DMS79 treated with DMSO at 0.1 percent for 48 hours (cell line): Measurements from ENCODE around the gene TMEM190.

ENCODE experiments used
- DNase-seq: peaks from one replicate; lab custom pipeline; 2025; lab: John Stamatoyannopoulos, UW

Gene TMEM190

GRCh38 chr19:55352040-55352439 lies 24.6 kb upstream of the TMEM190 start:
- DNase-seq: no peak

- DNase-seq: no peak
Observed at GRCh38 chr19:55352549-55353145, 24.0 kb upstream of the TMEM190 start.

- no peak for DNase-seq
Observed at GRCh38 chr19:55353356-55353802, 23.2 kb upstream of the TMEM190 start.

GRCh38 chr19:55353803-55354697 lies 22.6 kb upstream of the TMEM190 start:
- no peak for DNase-seq

- no peak for DNase-seq
Observed at GRCh38 chr19:55354698-55355212, 21.9 kb upstream of the TMEM190 start, which contains the start of gene COX6B2. Gene COX6B2 (minus strand): TSS chr19:55354719. CDS start chr19:55354521, 198 bp downstream.

GRCh38 chr19:55355213-55355821 lies 21.3 kb upstream of the TMEM190 start:
- no peak for DNase-seq

GRCh38 chr19:55358493-55358892 lies 18.1 kb upstream of the TMEM190 start:
- DNase-seq: no peak

GRCh38 chr19:55358943-55359908 lies 17.4 kb upstream of the TMEM190 start:
- no peak for DNase-seq

GRCh38 chr19:55360902-55361301 lies 15.7 kb upstream of the TMEM190 start:
- no peak for DNase-seq

GRCh38 chr19:55362174-55362989 lies 14.2 kb upstream of the TMEM190 start:
- no peak for DNase-seq

GRCh38 chr19:55362990-55363716 lies 13.5 kb upstream of the TMEM190 start, which contains the start of gene GARIN5B:
Gene GARIN5B (minus strand): TSS chr19:55363260. CDS start chr19:55363066, 194 bp downstream.
- no peak for DNase-seq

- DNase-seq: no peak
Observed at GRCh38 chr19:55365245-55365644, 11.4 kb upstream of the TMEM190 start.

- DNase-seq: no peak
Observed at GRCh38 chr19:55365964-55366363, 10.7 kb upstream of the TMEM190 start.

GRCh38 chr19:55366790-55367189 lies 9.8 kb upstream of the TMEM190 start:
- DNase-seq: no peak

- DNase-seq: no peak
Observed at GRCh38 chr19:55368106-55368505, 8.5 kb upstream of the TMEM190 start.

- no peak for DNase-seq
Observed at GRCh38 chr19:55368701-55369563, 7.7 kb upstream of the TMEM190 start.

- DNase-seq: peak; percentile 25
Observed at GRCh38 chr19:55369653-55370304, 6.8 kb upstream of the TMEM190 start.

- no peak for DNase-seq
Observed at GRCh38 chr19:55370305-55370988, 6.2 kb upstream of the TMEM190 start, which contains the start of gene IL11. Gene IL11 (minus strand): TSS chr19:55370463. CDS start chr19:55370310, 153 bp downstream.
